Measurements from ENCODE around the gene ITGB2. TPM values are rescaled to one million over a fixed set of nuclear protein-coding genes. Genes with fewer than 3 reads are reported as not detected.

The ITGB2 gene
- polyA plus RNA-seq, 1 of the 3 experiments (the other 2 are of a cell fraction), result 0.77 TPM

DNA sequence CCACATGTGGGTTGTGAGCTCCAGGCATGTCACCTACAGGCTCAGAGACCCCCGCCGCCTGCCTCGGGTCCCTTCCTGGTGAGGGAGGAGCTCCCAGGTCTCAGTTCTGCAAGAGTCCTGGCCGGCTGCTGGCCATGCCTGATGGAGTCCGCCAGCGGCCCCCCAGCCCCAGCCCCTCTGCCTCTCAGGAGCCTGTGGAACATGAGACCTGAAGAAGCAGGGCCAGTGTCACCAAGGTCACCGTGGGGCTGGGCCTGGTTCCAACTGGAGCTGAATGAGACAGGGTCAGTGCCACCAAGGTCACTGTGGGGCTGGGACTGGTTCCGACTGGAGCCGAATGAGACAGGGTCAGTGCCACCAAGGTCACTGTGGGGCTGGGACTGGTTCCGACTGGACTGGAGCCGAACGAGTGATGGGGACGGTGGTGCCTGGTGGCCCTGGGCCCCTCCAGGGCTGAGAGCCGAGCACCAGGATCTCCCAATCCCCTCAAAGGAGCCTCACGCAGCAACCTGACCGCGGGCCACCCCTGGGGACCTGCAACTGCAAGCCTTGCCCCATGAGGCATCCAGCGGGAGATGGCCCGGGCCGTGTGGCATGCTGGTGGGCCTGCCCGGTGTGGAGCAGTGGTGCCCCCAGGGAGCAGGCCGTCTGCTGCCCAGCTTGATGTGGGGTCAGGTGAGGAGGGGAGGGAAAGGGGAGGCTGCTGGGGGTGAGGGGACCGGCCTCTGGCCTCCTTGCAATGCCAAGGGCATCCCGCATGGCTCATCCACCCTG, 32.7 kb downstream of the ITGB2 start:
- no peak overlapping the region for H2AFZ ChIP-seq (ENCODE audit: low read depth)
- H3F3A ChIP-seq (replicated peaks; ENCODE audit: insufficient read depth), result no peaks in the 10 kb centered on the region
- H3K9me2 ChIP-seq, result no peaks in the 10 kb centered on the region
- H3K4me3 ChIP-seq (ENCODE audit: low read depth in 2 of 2, low read length in 1 of 2), result no peak overlapping the region
- 80% methylated on average over 3 of the region's 24 CpGs for WGBS (ENCODE audit: low lambda C conversion rate)
- DNase-seq, result no peak
- POLR2A ChIA-PET, result no interaction called here
- H3K4me2 ChIP-seq, result no peak overlapping the region
- no peak overlapping the region for H3K27ac ChIP-seq (ENCODE audit: low read depth in 2 of 2, low read length in 1 of 2)
- no peaks in the 10 kb centered on the region for H3K9me3 ChIP-seq
- H3K36me3 ChIP-seq (replicated peaks in 1 of 2; ENCODE audit: control insufficient read depth in 1 of 2, insufficient read depth in 2 of 2, low read length in 1 of 2), result no peaks in the 10 kb centered on the region
- CTCF ChIA-PET, result interaction anchor here (2.5 kb wide), 1 partner anchor 88 kb away, joined by 11 read pairs; the partner anchor contains the start of gene UBE2G2
- peaks cover 0 to 5% of the 10 kb centered on the region in 2 experiments; a peak in 1 of 4 replicates for H3K4me1 ChIP-seq (ENCODE audit: control insufficient read depth in 1 of 2, insufficient read depth in 2 of 2, low read depth in 1 of 2, low read length in 1 of 2)
- no peaks in the 10 kb centered on the region; the same call in 1 of the 2 replicates for H3K27me3 ChIP-seq (ENCODE audit: insufficient read depth)
- H4K20me1 ChIP-seq (ENCODE audit: insufficient read depth), result no peaks in the 10 kb centered on the region
- no peak overlapping the region for H3K9ac ChIP-seq
- TF ChIP-seq GABPA (IDR thresholded peaks at IDR 0.05; ENCODE audit: low read depth), result no peak
- TF ChIP-seq GATA2 (CRISPR knock-in tag; IDR thresholded peaks at IDR 0.05), result no peak
- no peak for TF ChIP-seq TCF12 (IDR thresholded peaks at IDR 0.05)
- TF ChIP-seq, protein P1, sequence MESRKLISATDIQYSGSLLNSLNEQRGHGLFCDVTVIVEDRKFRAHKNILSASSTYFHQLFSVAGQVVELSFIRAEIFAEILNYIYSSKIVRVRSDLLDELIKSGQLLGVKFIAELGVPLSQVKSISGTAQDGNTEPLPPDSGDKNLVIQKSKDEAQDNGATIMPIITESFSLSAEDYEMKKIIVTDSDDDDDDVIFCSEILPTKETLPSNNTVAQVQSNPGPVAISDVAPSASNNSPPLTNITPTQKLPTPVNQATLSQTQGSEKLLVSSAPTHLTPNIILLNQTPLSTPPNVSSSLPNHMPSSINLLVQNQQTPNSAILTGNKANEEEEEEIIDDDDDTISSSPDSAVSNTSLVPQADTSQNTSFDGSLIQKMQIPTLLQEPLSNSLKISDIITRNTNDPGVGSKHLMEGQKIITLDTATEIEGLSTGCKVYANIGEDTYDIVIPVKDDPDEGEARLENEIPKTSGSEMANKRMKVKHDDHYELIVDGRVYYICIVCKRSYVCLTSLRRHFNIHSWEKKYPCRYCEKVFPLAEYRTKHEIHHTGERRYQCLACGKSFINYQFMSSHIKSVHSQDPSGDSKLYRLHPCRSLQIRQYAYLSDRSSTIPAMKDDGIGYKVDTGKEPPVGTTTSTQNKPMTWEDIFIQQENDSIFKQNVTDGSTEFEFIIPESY (IDR thresholded peaks at IDR 0.05; ENCODE audit: borderline replicate concordance, low read depth), result no peak
- no peak for TF ChIP-seq NFIC (IDR thresholded peaks at IDR 0.05; ENCODE audit: borderline replicate concordance)
- no peak for TF ChIP-seq RCOR1 (IDR thresholded peaks at IDR 0.05; ENCODE audit: low read length)
- TF ChIP-seq EP300 (IDR thresholded peaks at IDR 0.05; ENCODE audit: borderline replicate concordance in 1 of 2, low read depth in 1 of 2, low read length in 1 of 2), result no peak
- TF ChIP-seq, protein P2, sequence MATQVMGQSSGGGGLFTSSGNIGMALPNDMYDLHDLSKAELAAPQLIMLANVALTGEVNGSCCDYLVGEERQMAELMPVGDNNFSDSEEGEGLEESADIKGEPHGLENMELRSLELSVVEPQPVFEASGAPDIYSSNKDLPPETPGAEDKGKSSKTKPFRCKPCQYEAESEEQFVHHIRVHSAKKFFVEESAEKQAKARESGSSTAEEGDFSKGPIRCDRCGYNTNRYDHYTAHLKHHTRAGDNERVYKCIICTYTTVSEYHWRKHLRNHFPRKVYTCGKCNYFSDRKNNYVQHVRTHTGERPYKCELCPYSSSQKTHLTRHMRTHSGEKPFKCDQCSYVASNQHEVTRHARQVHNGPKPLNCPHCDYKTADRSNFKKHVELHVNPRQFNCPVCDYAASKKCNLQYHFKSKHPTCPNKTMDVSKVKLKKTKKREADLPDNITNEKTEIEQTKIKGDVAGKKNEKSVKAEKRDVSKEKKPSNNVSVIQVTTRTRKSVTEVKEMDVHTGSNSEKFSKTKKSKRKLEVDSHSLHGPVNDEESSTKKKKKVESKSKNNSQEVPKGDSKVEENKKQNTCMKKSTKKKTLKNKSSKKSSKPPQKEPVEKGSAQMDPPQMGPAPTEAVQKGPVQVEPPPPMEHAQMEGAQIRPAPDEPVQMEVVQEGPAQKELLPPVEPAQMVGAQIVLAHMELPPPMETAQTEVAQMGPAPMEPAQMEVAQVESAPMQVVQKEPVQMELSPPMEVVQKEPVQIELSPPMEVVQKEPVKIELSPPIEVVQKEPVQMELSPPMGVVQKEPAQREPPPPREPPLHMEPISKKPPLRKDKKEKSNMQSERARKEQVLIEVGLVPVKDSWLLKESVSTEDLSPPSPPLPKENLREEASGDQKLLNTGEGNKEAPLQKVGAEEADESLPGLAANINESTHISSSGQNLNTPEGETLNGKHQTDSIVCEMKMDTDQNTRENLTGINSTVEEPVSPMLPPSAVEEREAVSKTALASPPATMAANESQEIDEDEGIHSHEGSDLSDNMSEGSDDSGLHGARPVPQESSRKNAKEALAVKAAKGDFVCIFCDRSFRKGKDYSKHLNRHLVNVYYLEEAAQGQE (IDR thresholded peaks at IDR 0.05; ENCODE audit: low read depth, low read length), result no peak
- no peaks in the 10 kb centered on the region for H3K79me2 ChIP-seq (ENCODE audit: insufficient read depth)

- no peaks in the 10 kb centered on the region for H3K79me2 ChIP-seq (ENCODE audit: insufficient read depth)
- no peaks in the 10 kb centered on the region for H4K20me1 ChIP-seq (ENCODE audit: insufficient read depth)
- DNase-seq, result no peak
- H3K4me1 ChIP-seq (ENCODE audit: control insufficient read depth in 1 of 2, insufficient read depth in 2 of 2, low read depth in 1 of 2, low read length in 1 of 2), result peaks cover 0 to 5% of the 10 kb centered on the region in 2 experiments; a peak in 1 of 4 replicates
- no peaks in the 10 kb centered on the region for H3K36me3 ChIP-seq (replicated peaks in 1 of 2; ENCODE audit: control insufficient read depth in 1 of 2, insufficient read depth in 2 of 2, low read length in 1 of 2)
- no peak overlapping the region for H2AFZ ChIP-seq (ENCODE audit: low read depth)
- ChIA-PET POLR2A (no interaction called here), CTCF (interaction anchor here (1.4 to 2.5 kb wide), 2 partner anchors 45 to 87 kb away, joined by 5 to 11 read pairs; partner anchors contain the start of gene UBE2G2)
- no peak overlapping the region for H3K4me3 ChIP-seq (ENCODE audit: low read depth in 2 of 2, low read length in 1 of 2)
- H3K9me3 ChIP-seq, result no peaks in the 10 kb centered on the region
- no peak overlapping the region for H3K27ac ChIP-seq (ENCODE audit: low read depth in 2 of 2, low read length in 1 of 2)
- H3F3A ChIP-seq (replicated peaks; ENCODE audit: insufficient read depth), result no peaks in the 10 kb centered on the region
- no peaks in the 10 kb centered on the region for H3K9me2 ChIP-seq
- H3K4me2 ChIP-seq, result no peak overlapping the region
- no peaks in the 10 kb centered on the region; the same call in 1 of the 2 replicates for H3K27me3 ChIP-seq (ENCODE audit: insufficient read depth)
- no peak overlapping the region for H3K9ac ChIP-seq
- 67% methylated on average over 5 of the region's 11 CpGs for WGBS (ENCODE audit: low lambda C conversion rate)
- TF ChIP-seq NRF1 (IDR thresholded peaks at IDR 0.05; ENCODE audit: low read depth, low read length) (no peak), FOXM1 (IDR thresholded peaks at IDR 0.05; ENCODE audit: low read depth) (no peak), SIN3A (IDR thresholded peaks at IDR 0.05; ENCODE audit: borderline replicate concordance, low read depth, low read length) (no peak), NFIC (IDR thresholded peaks at IDR 0.05; ENCODE audit: borderline replicate concordance) (no peak), EP300 (IDR thresholded peaks at IDR 0.05; ENCODE audit: borderline replicate concordance in 1 of 2, low read depth in 1 of 2, low read length in 1 of 2) (no peak), SMC3 (IDR thresholded peaks at IDR 0.05; ENCODE audit: low read depth, low read length) (no peak), POLR2AphosphoS5 (IDR thresholded peaks at IDR 0.05; ENCODE audit: low read depth, low read length) (no peak)
- TF ChIP-seq, protein P2 (IDR thresholded peaks at IDR 0.05; ENCODE audit: low read depth, low read length), result no peak
Observed at GRCh38 chr21:44887126-44887806, 33.4 kb downstream of the ITGB2 start.
